Measurements from ENCODE around the gene PCYT2. TPM values are rescaled to one million over a fixed set of nuclear protein-coding genes. Genes with fewer than 3 reads are reported as not detected.

PCYT2 gene
- total RNA-seq, 1 experiment from 2014 or later = 43.4 TPM

DNA sequence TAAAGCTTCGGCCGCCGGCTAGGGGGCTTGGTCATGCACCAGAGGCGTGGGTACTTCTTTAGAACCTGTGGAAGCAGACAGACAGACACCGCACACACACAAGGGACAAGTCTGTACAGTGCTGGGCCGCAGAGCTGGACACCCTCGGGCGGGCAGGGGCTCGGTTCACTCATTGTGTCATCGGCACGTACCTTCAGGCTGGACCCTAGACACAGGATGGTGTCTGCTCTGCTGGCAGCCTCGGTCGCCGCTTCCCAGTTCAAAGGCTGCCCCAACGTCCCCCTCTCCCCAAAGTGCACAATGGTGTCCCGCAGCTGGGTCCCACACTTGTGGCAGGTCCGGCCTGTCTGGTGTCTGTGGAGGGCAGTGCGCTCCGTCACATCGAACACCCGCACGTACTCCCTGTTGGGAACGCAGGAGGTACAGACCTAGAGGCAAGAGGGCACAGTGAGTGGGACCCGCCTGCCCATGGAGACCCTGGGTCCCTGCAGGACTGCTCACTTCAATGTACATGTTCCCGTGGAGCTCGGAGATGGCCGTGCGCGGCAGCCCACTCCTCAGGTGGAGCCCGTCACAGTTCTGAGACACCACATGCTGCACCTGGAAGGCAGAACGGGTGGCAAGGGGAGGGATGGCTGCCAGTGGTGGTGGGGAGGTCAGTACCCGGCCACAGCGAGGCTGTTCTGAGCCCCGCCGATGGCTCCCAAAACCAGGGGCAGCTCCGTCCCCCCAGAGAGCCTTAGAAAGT is 3.1 kb upstream of the PCYT2 start:
- no peak for DNase-seq (ENCODE audit: low read depth)

DNA sequence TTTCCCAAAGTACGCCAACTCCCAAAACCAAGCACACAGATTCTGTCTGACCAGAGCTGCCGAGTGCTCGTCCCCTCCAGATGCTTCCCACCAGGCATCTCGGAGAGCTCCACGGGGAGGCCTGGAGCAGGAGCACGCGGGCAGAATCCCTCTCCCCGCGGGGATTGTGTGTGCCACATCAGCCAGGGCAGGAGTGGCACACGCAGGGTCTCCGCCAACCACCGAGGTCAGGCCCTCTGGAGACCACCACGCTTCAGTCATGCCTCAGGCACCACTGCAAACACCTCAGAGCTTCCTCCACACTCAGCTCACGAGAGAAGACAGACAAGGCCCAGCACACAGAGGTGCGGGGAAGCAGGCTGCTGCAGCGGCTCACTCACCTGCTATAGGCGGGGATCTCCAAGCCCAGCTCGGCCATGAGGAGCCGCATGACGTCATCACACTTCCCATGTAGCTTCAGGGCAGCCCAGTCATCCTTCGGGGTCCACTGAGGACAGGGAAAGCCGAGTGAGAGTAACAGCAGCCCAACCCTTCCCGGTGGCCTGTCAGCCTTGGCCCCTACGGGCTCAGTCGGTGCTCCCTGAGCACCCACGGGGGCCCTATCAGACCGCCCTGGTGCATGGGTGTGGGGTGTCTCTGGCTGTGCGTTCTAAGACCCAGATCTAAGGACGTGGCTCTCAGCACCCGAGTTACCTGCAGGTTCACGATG is 2.3 kb upstream of the PCYT2 start:
- DNase-seq (ENCODE audit: low read depth) = no peak

DNA sequence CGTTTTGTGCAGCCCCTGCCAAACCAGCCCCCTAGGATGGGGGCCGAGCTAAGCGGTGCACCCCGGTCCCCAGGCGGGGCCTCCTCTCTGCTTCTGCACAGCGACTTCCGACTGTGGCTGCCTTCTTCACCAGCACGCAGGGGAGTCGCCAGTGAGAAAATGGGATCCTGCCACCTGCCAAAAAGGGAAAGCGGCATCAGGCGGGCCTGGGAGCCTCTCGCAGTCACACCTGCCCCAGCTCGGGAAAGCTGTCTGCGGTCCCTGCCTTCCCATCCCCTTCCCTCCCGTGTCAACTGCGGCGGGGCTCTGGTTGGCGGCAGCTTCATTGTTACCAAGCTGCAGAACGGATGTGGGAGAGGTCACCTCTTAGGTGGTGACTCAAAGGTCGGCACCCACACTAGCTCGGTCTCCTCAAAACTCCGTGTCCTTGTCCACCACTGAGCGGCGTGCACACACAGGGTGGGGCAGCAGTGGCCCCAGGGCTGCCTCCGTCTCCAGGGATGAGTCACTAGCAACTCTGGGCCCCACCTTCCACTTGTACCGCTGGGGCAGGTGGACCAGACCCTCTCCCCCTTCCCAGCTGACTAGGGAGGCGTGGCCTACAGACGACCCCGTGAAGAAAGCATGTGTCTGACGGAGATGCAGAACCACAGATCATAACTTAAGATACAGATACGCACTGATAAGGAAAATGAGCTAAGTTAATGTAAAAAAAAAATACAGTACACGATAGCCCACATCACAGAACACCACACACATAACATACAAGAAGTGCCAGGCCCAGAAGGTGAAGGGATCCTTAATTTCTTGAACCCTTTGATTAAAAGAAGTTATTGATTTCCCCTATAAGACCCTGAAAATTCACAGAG is 1.5 kb upstream of the PCYT2 start:
- DNase-seq (ENCODE audit: low read depth) = peak; percentile 27

DNA sequence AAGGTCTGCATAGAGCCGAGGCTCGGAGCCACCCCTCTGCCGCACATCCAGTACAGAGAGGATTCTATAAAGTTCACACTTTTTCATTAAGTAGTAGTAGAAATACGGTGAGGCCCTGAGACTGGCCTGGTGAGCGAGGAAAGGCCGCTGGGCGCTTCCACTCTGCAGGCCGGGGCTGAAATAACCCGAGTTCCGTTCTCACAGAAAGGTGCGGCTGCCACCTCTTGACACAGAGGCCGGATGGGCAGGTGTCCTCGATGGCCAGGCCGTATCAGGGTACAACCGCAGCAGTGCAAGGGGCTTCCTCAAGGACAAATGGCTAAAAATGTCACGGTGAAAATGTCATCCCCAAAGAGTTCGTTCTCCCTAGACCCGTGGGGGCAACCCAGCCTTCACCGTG is 770 bp upstream of the PCYT2 start:
- no peak for DNase-seq (ENCODE audit: low read depth)

DNA sequence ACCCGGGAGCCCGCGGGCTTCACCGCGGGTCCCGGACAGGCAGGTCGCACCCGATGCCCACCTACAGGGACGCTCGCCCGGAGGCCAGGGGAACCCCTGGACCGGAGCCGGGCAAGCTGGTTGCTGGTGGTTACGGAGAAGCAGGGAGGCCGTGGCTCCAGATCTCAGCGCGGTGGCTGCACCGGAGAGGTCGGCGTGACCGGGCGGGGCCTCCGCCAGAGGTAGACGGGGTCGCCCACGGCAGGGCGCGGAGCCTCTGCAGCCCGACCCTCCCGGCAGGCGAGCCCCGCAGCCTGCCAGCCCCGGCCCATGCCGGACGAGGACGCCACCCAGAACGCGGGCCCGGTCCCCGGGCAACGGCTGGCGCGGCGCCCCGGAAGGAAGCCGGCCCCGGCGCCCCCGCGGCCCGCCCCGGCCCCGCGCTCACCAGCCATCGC is 341 bp downstream of the PCYT2 start:
- DNase-seq (ENCODE audit: low read depth) = no peak

DNA sequence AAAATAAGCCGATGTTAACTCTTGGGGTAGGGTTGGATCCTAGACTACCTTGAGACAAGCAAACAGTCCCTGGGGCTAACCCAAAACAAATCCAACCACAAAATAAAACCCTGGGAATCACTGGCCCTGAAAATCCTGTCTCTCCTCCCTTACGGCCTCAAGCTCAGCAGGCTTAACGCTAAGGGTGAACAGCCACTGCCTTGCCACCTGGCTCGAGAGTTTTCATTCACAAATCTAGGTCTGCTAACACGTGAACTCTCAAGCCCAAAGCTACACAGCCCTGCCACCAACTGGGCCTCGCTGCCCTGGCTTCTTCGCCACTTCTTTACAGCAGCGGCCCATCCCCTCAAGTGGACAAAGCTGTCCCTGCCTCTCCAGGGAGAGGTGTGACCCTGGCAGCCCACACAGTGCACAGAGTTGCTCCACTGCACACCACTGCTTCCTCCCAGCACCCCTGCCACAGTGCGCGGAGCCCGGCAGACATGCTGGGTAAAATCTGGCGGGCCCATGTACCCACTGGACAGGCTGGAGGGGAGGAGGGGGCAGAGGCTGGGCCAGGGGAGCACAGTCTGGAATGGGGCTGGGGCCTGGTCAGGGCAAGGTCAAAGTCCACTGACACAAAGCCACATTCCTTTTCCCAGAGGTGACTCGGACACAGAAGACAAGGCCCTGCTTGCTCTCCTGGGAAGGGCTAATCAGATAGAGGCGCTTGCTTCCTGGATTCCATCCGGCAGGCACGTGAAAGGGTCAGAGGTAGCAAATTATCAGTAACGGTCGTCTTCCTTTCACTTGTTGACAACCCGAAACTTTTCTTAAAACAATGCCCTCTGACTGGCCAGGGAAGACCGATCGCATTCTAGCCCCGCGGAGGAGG is 996 bp downstream of the PCYT2 start:
- DNase-seq (ENCODE audit: low read depth) = peak; percentile 25

DNA sequence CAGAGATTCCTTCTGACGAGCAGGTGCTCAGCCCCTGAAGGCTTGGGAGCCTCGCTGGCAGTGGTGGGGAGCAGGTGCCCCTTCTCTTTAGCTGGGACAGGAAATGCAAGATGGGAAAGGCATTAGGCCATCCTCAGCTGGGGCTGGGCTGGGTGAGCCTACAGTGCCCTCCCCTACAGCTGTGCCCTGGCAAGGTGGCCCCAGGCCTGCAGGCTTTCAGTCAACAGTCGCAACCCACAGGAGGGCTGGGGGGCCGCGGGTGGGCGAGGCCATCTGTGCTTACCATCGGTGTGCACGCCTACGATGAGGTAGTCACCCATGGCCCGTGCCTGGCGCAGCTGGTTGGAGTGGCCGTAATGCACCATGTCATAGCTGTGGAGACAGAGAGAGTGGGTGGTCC is 2.0 kb downstream of the PCYT2 start:
- DNase-seq (ENCODE audit: low read depth) = no peak

DNA sequence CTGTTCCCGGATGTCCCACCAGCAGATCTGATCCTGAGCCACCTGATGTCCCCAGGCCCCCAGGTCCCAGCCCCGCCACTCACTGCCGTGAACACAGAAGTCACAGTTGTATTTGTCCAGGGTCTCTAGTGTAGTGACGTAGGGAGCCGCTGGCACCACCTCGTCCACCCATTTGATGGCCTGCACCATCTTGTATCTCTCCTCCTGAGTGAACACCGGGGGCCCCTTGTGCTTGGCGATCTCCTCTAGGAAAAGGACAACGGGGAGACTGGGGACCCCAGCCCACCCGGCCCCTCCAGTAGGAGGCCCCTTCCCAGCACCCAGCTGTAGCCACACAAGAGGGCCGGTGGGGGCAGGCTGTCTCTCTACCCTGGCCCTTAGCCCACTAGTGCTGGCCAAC is 2.4 kb downstream of the PCYT2 start:
- no peak for DNase-seq (ENCODE audit: low read depth)

DNA sequence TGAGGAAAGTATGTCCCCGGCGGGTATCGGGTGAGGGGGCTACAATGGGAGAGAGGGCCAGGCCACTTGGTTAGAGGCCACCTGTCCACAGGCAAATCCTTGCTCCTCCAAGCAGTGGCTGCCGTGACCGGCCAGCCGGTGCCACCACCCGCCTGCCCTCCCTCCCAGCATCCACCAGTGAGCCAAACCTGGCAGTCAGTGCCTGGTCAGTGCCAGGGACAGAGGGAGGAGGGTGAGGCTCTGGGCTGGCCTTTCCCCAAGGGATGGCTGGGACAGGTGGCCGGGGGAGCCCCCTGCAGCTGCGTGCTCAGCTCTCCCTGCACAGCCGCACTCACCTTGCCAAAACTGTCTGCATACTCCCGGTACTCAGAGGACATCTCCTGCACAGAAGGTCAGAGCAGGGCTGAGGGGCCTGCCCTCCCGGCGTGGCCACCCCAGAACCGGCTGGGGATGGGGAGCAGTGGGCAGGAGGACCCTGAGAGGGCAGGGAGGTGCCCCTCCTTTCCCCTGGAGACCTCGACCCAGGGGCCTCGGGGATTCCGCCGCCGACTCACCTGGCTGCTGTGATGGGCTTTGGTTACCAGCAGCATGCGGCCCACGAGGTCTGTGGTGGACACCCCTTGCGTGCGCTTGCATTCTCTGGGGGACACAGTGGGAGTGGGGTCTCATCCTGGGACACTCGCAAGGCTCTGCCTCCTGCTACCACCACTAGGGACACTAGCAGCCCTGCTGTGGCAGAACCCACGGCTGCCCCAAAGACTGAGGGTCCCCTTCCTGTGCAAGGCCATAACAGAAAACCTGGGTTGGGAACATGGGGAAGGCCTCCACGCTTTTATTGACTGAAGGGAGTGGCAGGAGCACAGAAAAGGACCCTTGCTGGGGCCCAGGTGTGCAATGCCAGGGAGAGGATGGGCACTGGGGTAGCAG is 3.7 kb downstream of the PCYT2 start:
- no peak for DNase-seq (ENCODE audit: low read depth)

DNA sequence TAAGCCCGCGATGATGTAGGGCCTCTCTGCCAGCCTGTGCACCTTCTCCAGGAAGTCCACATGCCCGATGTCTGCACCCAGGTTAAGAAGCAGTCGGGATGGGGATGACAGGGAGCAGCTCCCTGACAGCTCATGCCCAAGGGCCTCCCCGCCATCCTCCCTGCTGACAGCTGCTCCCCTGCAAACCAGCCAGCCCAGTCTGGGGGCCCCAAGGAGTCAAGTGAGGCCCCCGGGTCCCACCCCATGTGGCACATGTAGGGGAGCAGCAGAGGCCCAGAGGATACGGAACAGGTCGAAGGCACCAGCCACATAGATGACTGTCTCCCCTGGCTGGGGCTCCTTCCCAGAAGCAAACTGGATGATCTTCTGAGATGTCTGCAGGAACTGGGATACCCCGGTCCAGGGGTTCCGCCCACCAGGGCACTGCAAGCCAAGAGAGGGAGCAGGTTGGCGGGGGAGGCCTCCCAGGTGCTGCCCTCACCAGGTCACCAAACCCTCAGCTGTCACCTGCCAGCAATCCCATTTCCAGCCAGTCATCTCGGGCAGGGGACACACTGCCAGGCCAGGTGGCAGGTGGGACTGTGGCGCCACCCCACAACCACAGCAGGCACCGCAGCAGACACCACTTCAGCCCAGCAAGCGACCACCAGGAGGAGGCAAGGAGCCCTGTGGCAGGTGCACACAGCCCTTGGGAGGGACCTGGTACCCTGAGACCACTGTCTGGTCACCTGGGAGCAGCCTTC is 4.6 kb downstream of the PCYT2 start:
- DNase-seq (ENCODE audit: low read depth) = no peak

DNA sequence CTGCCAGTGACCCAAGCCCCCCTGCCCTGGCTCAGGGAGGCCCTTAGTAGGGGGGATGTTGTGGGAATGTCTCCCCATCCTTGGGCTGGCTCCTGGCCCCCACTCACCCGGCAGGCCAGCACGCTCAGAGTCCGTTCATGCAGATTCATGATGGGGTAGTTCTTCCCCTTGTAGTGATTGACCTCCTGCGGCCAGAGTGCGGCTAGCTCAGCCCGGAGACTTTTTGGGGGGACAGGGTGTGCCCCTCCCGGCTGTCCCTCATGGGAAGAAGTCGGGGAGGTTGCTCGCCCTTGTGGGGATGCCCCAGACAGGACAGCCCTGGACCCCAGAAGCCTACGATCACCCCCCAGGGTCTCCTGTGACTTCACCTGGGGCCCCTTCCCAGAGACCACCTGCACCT is 5.2 kb downstream of the PCYT2 start:
- DNase-seq (ENCODE audit: low read depth) = no peak

DNA sequence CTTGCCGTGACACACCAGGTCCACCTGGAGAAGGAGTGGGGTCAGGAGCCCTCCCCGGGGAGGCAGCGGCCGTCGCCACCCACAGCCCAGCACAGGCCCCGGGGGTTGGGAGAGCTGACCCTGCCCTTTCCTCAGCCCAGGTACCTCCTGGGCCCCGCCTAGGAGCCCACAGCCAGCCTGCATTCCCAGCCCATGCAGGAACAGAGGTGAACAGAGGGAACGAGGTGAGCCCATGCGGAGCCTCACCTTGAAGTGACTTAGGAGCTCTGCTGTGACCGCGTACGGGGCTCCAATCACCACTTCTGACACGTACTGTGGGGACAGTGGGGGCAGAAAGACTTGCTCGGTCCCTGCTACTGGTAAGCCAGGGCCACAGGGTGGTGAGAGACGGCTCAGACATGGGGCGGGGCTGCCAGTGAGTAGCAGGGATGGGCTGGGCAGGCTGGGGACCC is 5.7 kb downstream of the PCYT2 start:
- DNase-seq (ENCODE audit: low read depth) = no peak

DNA sequence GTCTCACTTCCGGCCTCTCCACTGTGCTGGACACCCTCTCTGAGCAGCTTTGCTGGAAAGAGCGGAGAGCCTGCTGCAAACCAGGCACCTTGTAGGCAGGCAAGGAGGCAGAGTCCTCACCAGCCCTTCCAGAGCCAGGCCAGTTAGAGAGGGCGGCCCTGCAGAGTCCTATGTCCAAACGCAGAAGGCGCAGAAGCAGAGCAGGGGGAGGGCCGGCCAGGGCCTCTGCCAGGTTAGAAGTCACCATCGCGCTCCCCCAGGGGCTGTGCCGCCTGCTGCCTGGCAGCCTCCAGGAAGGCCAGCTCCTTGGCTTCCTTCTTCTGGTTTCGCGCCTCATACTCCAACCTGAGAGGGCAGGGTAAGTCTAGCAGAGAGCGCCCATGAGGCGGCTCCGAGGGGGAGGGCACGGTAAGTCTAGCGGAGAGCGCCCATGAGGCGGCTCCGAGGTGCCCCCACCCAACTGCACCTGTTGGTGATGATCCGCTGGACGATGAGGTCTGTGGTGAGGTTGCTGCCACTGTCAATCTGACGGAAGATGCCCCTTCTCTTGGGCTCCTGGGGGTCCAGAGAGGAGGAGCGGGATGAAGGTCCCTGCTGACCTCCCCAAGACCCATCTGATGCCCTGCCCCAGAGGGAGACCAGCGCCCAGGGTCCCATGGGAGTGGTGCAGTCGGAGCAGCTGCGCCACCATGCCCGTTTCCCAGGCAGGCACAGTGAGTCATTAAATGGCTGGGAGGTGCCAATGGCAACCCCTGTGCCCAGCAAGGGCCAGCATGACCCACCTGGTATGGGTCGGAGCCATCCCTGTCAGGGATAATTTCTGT is 6.4 kb downstream of the PCYT2 start:
- DNase-seq (ENCODE audit: low read depth) = no peak

DNA sequence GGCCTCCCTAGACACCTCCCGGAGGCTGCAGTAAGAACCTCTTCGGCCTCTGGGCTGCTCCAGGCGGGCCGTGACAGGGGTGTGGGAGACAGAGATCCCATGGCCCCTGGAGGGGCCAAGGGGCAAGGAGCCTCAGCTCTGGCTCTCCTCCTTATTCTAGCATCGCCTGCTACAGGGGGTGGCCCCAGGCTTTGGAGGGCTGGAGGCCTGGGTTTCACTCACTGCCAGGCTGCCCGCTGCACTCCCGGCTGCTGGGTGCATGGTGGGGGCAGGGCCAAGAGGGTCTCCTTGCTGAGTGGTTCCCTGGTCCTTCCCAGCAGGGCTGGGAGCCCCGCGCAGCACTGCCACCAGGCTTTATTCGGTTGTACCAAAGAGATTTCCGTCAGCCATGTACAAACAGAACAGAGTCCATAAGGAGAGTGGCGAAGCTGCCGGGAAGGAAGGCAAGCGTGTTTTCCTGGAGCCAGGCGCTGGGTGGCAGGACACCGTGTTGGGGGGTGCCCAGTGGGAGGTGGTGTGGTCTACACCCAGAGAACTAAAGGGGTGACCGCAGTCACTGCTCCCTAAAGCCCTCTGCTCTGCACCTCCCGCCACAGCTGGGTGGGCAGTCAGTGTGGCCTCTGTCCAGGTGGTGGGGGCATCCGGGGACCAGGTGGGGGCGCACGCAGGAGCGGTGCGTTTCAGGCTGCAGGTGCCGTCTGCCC is 7.2 kb downstream of the PCYT2 start:
- no peak for DNase-seq (ENCODE audit: low read depth)

DNA sequence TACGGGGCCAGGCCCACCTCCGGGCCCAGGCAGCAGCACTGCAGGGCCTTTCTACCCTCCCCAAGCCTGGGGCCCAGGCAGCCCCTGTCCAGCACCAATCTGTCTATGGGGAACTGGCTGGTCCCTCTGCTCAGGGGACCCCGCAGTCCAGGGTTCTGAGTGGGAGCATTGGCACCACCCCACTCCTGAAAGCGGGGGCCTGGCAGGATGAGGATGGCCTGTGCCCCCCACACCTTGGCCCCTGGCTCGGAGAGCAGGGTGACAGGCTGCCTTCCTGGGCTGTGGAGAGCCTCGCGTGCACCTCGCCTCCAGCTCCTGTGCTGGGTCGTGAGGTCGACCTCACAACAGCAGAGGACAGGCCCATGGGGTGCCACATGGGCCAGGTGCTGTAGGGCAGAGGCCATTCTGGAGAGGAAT is 7.8 kb downstream of the PCYT2 start:
- no peak for DNase-seq (ENCODE audit: low read depth)

DNA sequence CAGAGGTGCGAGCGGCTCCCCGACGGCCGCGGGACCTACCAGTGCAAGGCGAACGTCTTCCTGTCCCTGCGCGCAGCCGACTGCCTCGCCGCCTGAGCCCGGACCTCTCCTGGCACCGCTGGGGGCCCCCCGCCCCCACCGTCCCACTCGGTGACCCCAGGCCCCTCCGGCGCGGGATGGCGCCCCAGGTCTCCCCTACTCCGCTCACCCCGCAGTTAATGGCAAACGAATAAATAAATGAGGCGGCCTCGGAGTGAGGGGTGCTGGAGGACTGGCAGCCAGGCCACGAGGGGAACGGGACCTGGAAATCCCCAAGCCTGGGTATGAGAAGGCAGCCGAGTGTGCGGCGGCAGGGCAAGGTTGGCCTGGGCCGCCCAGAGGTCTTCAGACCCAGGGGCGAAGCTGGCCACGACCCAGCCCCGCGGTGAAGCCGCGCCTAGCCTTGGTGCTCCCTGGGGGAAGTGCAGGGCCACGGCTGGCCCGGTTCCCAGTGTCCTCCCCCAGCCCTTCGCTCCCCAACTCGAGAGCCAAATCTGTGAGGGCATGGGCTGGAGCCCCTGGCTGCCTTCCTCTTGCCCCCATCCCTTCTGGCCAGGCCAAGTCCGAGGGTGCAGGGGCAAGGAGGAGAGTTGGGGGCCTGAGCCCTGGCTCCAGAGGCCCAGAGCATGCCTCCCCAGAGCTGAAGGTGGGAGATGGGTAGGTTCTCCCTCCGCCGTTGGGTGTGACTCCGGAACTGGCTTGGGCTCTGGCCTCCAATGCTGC is 8.4 kb downstream of the PCYT2 start:
- no peak for DNase-seq (ENCODE audit: low read depth)

DNA sequence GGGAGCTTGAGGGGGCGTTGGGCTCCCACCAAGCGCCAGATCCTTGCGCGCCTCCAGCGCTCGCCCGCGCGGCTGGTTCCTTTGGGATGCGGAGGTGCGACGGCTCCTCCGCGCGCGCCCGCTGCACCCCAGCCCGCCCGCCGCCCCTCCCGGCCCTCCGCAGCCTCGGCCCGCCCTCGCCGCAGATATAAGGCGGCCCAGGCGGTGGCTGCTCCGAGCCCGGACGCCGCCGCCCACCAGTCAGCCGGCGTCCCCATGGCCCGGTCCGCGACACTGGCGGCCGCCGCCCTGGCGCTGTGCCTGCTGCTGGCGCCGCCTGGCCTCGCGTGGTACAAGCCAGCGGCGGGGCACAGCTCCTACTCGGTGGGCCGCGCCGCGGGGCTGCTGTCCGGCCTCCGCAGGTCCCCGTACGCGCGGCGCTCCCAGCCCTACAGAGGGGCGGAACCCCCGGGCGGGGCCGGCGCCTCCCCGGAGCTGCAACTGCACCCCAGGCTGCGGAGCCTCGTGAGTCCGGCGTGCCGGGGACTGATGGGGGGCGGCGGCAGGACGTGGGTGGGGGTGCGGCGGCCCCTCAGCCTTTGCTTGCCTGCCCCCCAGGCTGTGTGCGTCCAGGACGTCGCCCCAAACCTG is 9.1 kb downstream of the PCYT2 start, which contains the start of gene NPB:
NPB (plus strand) TSS at position 216 of the 630 bp plus-strand sequence; CDS start at position 256, 40 bp downstream.
- DNase-seq (ENCODE audit: low read depth) = no peak
